IPS-18c (cell line): ENCODE results near the gene TYW3.

Experiments
- H3K4me3 ChIP-seq: 2 replicates; pipeline ENCODE4 v1.7.0; 2013; ENCODE audit warnings: low read depth, mild to moderate bottlenecking, low read length, moderate library complexity; ENCODE audit not compliant: insufficient read depth
- H3K9me3 ChIP-seq: one replicate; pipeline ENCODE4 v1.6.1; 2013; ENCODE audit warnings: mild to moderate bottlenecking, low read length, moderate library complexity; ENCODE audit not compliant: control insufficient read depth, insufficient read depth

Gene TYW3

DNA sequence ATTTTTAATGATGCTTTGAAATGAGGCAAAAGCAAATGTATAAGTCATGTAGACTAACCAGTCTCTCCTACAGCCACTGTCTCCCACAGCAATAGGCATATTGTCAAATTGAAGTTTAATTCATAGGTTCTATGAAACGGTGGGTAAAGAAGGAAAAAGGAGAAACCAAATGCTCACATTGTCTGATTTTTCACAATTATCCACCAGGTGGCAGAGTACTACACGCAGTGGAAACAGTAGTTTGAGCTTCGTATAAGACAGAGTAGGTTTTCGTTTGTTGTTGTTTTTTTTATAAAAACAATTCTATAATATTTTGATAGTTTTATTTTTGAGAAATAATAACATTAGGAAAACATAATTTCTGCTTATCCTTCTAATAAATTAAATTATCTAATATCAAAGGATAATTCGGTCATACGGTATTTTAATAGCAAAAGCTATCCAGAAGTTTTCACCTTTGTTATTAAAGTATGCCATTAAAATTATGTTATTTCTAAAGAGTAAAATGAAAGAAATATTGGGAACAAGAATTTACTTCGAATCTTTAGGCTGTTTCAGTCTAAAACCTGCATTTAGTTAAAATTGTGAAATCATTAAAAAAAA lies 39.1 kb downstream of the TYW3 start:
- Histone ChIP-seq H3K9me3 (no peaks in the 10 kb centered on the region), H3K4me3 (no peak overlapping the region)

DNA sequence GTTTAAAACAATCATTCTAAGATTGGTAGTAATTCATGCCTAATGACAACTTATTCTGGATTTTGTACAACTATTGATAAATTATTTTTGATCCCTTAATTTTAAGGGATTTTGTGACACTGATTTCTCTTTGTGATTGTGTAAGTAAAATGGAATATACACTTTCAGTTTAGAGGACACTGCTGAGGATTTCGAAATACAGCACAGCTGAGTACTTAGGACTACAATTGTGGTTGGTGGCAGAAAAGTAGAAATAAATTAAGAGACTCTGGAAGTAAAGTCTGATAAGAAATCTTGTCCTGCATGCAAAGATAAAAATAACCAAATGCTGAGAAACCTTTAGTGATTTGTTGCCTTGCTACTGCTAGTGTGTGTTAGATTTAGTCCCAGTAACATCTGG lies 40.0 kb downstream of the TYW3 start:
- Histone ChIP-seq H3K4me3 (no peak overlapping the region), H3K9me3 (no peaks in the 10 kb centered on the region)

DNA sequence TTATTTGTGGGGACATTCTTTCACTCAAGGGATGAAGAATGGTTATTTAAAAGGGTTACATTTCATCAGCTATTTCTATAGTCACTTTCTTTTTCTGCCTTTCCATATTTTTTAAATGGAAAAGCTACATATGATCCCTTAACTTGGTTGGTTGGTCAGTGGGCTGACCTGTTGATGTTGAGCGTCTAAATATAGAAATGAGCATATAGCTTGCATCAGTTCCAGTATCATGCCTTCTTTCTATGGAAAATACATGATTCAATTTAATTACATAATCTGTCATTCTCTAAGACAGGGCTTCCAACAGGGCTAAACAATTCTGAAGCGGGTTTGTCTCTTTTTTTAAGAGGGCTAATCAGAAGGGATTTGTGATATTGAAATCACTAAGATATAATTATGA lies 40.6 kb downstream of the TYW3 start:
- H3K4me3 ChIP-seq: no peak overlapping the region

DNA sequence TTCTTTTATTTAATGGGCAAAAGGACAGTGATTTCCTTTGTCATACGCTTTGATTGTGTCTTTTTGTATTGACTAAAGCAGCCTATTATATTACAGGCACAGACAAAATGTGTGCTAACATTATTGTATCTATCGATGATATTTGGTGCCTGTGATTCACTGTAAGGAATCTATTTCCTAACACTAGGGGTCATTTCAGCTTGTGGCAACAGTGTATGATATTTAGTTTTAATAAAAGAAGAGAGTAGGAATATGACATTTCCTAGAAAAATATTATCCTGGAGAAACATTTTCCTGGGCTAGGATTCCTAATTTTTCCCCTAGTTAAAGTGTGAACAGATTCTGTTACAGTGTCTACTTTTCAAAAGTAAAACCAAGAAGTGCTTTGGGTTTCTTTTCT lies 42.8 kb downstream of the TYW3 start:
- Histone ChIP-seq H3K9me3 (no peaks in the 10 kb centered on the region), H3K4me3 (no peak overlapping the region)

More for the DNA sequence above, 40.6 kb downstream of the TYW3 start:
- H3K9me3 ChIP-seq: no peaks in the 10 kb centered on the region

DNA sequence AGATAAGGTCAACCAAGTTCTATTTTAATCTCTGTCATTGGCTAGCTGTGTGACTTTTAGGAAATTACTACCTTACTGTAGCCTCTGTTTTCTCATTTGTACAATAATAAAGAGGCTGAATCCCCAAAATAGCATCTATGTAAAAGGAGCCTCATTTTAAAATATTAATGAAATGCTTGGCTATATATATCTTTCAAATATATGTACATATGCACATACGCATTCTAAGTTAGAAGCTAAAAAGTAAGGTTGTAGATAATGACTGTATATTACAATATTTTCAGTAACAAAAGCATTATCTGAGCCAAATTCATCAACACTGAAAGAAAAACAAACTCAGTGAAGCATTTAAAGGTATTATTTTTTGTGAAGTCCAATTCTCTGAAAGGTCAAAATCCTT lies 44.6 kb downstream of the TYW3 start:
- H3K4me3 ChIP-seq: no peak overlapping the region

DNA sequence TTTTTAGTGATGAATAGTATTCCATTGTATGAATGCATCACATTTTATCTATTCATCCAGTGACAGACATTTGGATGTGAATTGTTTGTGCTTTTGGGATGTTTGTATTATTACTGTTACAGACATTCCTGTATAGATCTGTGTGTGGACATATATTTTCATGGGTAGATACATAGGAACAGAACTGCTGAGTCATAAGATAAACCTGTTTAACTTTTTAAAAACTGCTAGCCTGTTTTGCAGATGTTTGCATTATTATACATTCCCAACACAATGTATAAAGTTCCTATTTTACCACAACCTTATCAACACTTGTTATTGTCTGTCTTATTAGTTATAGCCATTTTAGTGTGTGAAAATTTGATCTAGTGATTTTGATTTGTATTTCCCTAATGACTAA lies 46.8 kb downstream of the TYW3 start:
- no peak overlapping the region for H3K4me3 ChIP-seq
- no peaks in the 10 kb centered on the region for H3K9me3 ChIP-seq

More for the DNA sequence above, 44.6 kb downstream of the TYW3 start:
- H3K9me3 ChIP-seq: no peaks in the 10 kb centered on the region

DNA sequence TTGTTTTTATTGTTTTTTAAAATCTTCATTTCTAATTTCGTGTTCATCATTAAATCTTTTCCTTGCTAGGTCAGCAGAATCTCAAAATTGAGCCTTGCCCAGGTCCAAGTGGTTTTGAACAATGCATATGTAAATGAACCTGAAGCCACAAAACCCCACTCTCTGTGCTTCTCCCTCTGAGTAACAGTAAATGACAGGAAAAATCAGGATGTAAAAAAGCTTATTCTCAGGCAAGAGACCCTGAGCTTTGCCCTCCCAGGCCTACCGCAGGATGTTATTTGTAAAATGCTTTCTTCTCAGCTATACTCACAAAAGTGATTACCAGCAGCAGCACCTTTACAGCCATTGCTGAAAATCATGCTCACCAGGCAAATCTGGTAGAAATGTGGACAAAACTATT lies 47.6 kb downstream of the TYW3 start:
- Histone ChIP-seq H3K4me3 (no peak overlapping the region), H3K9me3 (no peaks in the 10 kb centered on the region)

DNA sequence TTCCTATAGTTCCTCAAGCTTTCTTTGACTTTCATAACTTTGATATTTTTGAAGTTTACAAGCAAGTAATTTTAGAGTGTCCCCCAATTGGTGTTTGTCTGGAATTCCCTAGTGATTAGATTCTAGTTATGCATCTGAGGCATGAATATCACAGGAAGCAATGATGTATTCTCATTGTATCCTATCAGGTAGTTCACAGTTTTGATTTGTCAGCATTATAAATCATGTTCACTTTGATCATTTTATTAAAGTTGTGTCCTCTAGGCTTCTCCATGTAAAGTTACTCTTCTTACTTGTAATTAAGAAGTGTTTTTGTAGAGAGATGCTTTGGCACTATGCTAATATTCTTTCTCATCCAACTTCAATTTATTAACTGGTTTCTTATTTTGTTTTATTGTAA lies 53.0 kb downstream of the TYW3 start:
- Histone ChIP-seq H3K4me3 (no peak overlapping the region), H3K9me3 (no peaks in the 10 kb centered on the region)

DNA sequence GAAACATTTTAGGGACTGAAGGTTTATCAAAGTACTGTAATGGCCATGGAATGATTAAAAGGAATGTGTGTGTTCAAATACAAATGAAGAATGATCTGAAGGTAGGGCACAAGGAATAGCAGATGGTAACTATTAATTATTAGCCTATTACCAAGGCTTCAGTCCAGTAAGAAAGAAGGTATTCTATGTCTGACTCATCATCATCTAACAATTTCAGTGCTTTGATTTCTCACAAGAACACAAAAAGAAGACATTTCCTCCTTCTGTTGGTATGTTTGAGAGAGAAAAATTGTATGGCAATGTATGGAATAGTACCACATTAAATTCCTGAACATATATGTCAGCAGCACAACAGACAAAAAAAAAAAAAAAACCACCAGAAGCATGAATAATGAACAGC lies 57.5 kb downstream of the TYW3 start:
- H3K4me3 ChIP-seq: no peak overlapping the region
- no peaks in the 10 kb centered on the region for H3K9me3 ChIP-seq

DNA sequence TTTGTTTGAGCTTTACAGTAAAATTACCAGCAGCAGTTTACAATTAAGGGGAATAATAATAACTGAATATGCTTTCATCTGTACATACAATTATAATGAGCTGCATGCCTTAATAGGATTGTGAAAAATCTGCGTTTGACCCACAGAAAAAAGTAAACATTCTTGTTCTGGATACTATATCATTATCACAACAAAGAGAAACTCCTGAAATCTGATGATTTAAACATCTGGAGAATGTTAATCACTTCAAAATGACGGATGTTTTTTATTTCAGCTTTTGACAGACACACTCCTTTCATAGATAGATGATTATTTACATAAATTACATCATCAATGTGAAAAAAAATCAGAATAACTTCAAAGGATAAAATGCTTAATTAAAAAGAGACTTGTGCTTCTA lies 58.5 kb downstream of the TYW3 start:
- Histone ChIP-seq H3K9me3 (no peaks in the 10 kb centered on the region), H3K4me3 (no peak overlapping the region)

DNA sequence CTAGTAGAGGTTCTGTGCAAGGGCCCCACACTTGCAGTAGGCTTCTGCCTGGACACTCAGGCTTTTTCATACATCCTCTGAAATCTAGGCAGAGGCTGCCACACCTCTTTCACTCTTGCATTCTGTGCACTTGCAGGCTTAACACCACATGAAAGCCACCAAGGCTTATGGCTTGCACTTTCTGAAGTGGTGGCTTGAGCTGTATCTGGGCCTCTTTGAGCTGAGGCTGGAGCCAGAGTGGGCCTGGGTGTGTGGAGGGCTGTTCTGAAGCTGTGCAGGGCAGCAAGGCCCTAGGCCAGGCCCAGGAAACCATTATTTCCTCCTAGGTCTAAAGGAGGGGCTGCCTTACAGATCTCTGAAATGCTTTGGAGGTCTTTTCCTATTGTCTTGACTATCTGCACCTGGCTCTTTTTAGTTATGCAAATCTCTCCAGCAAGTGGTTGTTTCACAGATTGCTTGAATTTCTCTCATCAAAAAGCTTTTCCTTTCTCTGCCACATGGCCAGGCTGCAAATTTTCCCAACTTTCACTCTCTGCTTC lies 66.2 kb downstream of the TYW3 start:
- Histone ChIP-seq H3K9me3 (peaks cover 2% of the 10 kb centered on the region), H3K4me3 (peak overlapping the region; percentile 9; the same call in 1 of the 2 replicates)

DNA sequence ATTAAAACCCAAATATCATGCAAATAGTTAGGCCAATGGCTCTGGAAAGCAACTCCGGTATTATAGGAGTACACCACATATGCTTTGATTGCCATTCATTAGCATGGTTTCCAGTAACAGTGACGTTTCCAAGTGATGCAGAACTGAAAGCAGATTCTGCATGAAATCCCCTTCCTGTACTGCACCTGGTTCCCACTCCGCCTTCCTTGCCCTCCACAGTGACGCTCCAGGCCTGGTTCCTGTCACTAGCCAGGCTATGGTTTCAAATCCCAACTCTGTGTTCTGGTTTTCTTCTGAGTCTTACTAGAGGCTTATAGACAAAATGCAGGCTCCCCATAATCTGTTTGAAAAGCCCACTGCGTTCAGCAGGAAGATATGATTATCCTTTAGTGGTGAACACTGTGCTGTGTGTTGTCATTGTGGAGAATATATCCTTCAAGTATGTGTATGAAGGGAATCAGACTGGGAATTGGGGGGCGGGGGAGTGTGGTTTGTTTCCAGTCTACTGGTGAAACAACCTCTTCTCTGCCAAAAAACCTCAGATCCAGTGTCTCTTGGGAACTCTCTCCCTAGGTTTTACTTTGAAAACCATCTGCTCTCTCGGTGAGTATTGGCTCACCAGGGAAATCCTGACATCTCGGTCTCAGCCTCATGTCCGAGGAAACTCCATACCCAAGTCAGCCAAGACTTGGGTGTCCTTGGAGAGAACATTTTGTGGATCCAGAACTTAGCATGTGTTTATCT lies 78.7 kb downstream of the TYW3 start:
- Histone ChIP-seq H3K9me3 (no peaks in the 10 kb centered on the region), H3K4me3 (no peak overlapping the region)

DNA sequence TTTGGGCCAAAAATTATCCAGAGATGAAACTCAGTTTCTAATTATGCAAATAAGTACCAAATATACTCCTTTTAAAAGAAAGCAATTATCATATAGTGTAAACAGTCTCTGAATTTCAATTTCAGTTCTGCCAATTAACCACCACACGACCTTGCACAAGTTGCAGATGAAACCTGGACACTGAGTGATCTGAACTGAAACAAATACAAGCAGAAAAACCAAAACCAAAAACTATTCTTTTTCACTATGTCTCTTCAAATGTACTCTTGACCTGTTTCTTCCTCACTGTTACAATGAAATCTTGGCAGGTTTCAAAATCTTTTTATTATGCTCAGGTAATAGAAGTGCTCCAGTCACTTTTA lies 79.2 kb downstream of the TYW3 start:
- H3K4me3 ChIP-seq: no peak overlapping the region

More for the DNA sequence above, 79.2 kb downstream of the TYW3 start:
- H3K9me3 ChIP-seq: no peaks in the 10 kb centered on the region
